HepG2 (cell line): Measurements from ENCODE around the gene CMKLR1. TPM values are rescaled to one million over a fixed set of nuclear protein-coding genes. Genes with fewer than 3 reads are reported as not detected.

Experiments
- ATAC-seq: fragments of 200-7000 bp; cut with Tn5 transposase; 3 replicates; pipeline ENCODE4 v1.9.1; 2020; ENCODE audit warnings: mild to moderate bottlenecking, moderate library complexity
- BruUV-seq: library from RNA; stranded (reverse); fragments of 400-500 nt; replicated peaks from 2 replicates; lab custom pipeline; 2021; lab: Mats Ljungman, UMichigan
- CTCF ChIA-PET: fragments of 300-600 bp; formaldehyde crosslinking; extraction: SDS; loops from one replicate; lab custom pipeline; 2021; ENCODE audit warnings: low total read pairs, inconsistent platforms, low intra/inter-chr PET ratio; lab: Yijun Ruan, JAX
- POLR2A ChIA-PET: fragments of 350-600 bp; sonication (Branson Sonifier 250); formaldehyde crosslinking; loops from one replicate; lab custom pipeline; 2020; ENCODE audit warnings: antibody characterized with exemption, inconsistent platforms; lab: Yijun Ruan, JAX
- DNase-seq: peaks from one replicate; pipeline ENCODE4 v3.0.0-alpha.2; 2015; ENCODE audit warnings: low spot score
- FAIRE-seq: peaks from 3 replicates; lab custom pipeline; 2011; peaks lifted over from hg19 to GRCh38; lab: Jason Lieb, UNC
- H2AFZ ChIP-seq: one replicate; pipeline ENCODE4 v1.6.1; 2011; ENCODE audit warnings: low read length, inconsistent platforms
- H3K27ac ChIP-seq: fragments of 300-600 bp; 3 replicates; pipeline ENCODE4 v1.8.0; 2011; ENCODE audit warnings: mixed run types, mild to moderate bottlenecking, mixed read lengths, low read length, inconsistent platforms; ENCODE audit not compliant: insufficient read depth; ENCODE audit errors: extremely low read length
- H3K27me3 ChIP-seq, 2 experiments: fragments of 200-600 bp in 1 of 2; 2 replicates in 1 of 2; 3 replicates in 1 of 2; pipeline versions ENCODE4 v1.6.0 to v1.8.0; 2011; ENCODE audit warnings: low read length in 2 of 2, mild to moderate bottlenecking in 2 of 2, moderate library complexity in 2 of 2, inconsistent platforms in 1 of 2; ENCODE audit not compliant: insufficient read depth in 2 of 2, control insufficient read depth in 1 of 2
- H3K36me3 ChIP-seq, 2 experiments: fragments of 200-600 bp in 1 of 2; replicated peaks in 1 of 2; 2 replicates in 1 of 2; 3 replicates in 1 of 2; pipeline versions ENCODE4 v1.5.1 to v1.8.0; 2011; ENCODE audit warnings: low read length in 2 of 2, inconsistent platforms in 1 of 2; ENCODE audit not compliant: insufficient read depth in 2 of 2, control insufficient read depth in 1 of 2
- H3K4me1 ChIP-seq: 2 replicates; pipeline ENCODE4 v1.5.1; 2012; ENCODE audit warnings: low read length, inconsistent platforms; ENCODE audit not compliant: insufficient read depth
- H3K4me2 ChIP-seq: 2 replicates; pipeline ENCODE4 v1.6.0; 2011; ENCODE audit warnings: low read depth, low read length, inconsistent platforms
- H3K4me3 ChIP-seq, 3 experiments: fragments of 200-600 bp in 1 of 3; sonication (generic), shearing (Covaris generic) in 1 of 3; replicated peaks in 1 of 3; 2 replicates each; pipeline ENCODE4 v1.5.1; 2011 to 2016; ENCODE audit warnings: low read length in 3 of 3, inconsistent platforms in 2 of 3, low read depth in 2 of 3, mild to moderate bottlenecking in 2 of 3, control low read depth in 1 of 3, mixed read lengths in 1 of 3; ENCODE audit not compliant: insufficient read depth in 1 of 3
- H3K79me2 ChIP-seq: one replicate; pipeline ENCODE4 v1.6.1; 2011; ENCODE audit warnings: low read length, inconsistent platforms; ENCODE audit not compliant: insufficient read depth
- H3K9ac ChIP-seq: 2 replicates; pipeline ENCODE4 v1.6.0; 2011; ENCODE audit warnings: mild to moderate bottlenecking, low read depth, low read length, inconsistent platforms; ENCODE audit not compliant: insufficient read depth
- H3K9me3 ChIP-seq: 2 replicates; pipeline ENCODE4 v1.5.1; 2012; ENCODE audit warnings: mild to moderate bottlenecking, low read length
- H4K20me1 ChIP-seq: 2 replicates; pipeline ENCODE4 v1.6.0; 2011; ENCODE audit warnings: inconsistent platforms, mild to moderate bottlenecking, low read length, moderate library complexity; ENCODE audit not compliant: insufficient read depth
- ATF1 ChIP-seq: IDR thresholded peaks from 2 replicates; pipeline ENCODE4 v1.6.1; 2016; ENCODE audit warnings: mild to moderate bottlenecking, control low read depth
- GFI1 ChIP-seq: sonication (generic); formaldehyde crosslinking; IDR thresholded peaks from 2 replicates; pipeline ENCODE4 v1.5.0; 2020; ENCODE audit warnings: missing genetic modification reagents, mild to moderate bottlenecking, borderline replicate concordance
- NR2C2 ChIP-seq: sonication (generic); formaldehyde crosslinking; IDR thresholded peaks from 2 replicates; pipeline ENCODE4 v1.4.0; 2020; ENCODE audit warnings: missing genetic modification reagents, mild to moderate bottlenecking, moderate library complexity, borderline replicate concordance
- ZNF337 ChIP-seq: sonication (generic); formaldehyde crosslinking; IDR thresholded peaks from 2 replicates; pipeline ENCODE4 v1.5.1; 2020; ENCODE audit warnings: missing genetic modification reagents, low read depth, mild to moderate bottlenecking, borderline replicate concordance
- WGBS: methylation state at CpG from one replicate; pipeline ENCODE4 v1.1.6; 2017; ENCODE audit warnings: low lambda C conversion rate; 5-methylcytosine and 5-hydroxymethylcytosine counted together
- in situ Hi-C: cut with HindIII; loops from 2 replicates; pipeline ENCODE4 v1.10.0; 2017; ENCODE audit warnings: low pct_unique_long_range_greater_than_20kb; ENCODE audit not compliant: extremely low pct_ligation_motif_present
- intact Hi-C: fragments of 100-400 bp; cut with micrococcal nuclease; formaldehyde crosslinking; loops from one replicate; pipeline ENCODE4 v1.10.0; 2022; ENCODE audit not compliant: unreplicated experiment
- polyA plus RNA-seq, 8 experiments: library from polyadenylated mRNA; depleted of rRNA in 3 of 8; stranded (reverse) in 7 of 8; unstranded in 1 of 8; fragments of >200 nt; fragmentation: Illumina TruSeq in 4 of 8; extraction: Trizol in 4 of 8; gene quantifications; 2 replicates each; pipeline versions ENCODE4 v1.2.1 to v1.2.3, GENCODE V29; 2011 to 2016; ENCODE audit warnings: low read depth in 4 of 8, missing spikeins in 1 of 8, mixed read lengths in 1 of 8; ENCODE audit not compliant: insufficient read depth in 1 of 8
- total RNA-seq, 5 experiments: library from RNA; depleted of rRNA; stranded (reverse); fragments of >200 nt; fragmentation: Illumina TruSeq; extraction: Trizol; gene quantifications; 2 replicates each; pipeline ENCODE4 v1.2.3, GENCODE V29; 2016; ENCODE audit warnings: low read depth in 1 of 5

The CMKLR1 gene
- total and polyA plus RNA-seq, 2 of the 13 experiments (the other 11 are each of a cell fraction or from before 2014, with no cell fraction given) = not detected

DNA sequence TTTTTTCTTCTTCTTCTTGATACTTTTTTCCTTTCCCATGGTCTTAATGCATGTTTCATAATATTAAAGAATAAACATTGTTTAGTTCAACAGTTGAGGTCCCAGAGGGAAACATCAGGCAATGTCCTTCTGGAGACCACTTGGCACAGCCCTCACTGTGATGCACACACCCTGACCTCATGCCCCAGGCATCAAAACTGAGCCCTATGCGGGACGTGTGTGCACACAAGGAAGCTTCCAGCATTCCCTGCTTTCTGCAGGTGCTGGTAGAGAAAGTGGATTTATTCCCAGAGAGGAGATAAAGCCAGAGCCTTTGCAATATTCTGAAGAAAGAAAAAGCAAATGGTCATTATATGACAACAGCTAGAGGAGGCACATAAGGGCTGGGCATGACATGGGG lies 16.0 kb upstream of the CMKLR1 start:
- no peaks in the 10 kb centered on the region for H4K20me1 ChIP-seq
- WGBS = 0% methylated on average over 2 of the region's 2 CpGs
- H3K9ac ChIP-seq = no peak overlapping the region
- H3K27me3 ChIP-seq = no peaks in the 10 kb centered on the region; a peak in 1 of 5 replicates
- H3K79me2 ChIP-seq = no peaks in the 10 kb centered on the region
- H3K27ac ChIP-seq = no peak overlapping the region
- no peaks in the 10 kb centered on the region for H3K36me3 ChIP-seq
- H2AFZ ChIP-seq = no peak overlapping the region
- H3K4me2 ChIP-seq = no peak overlapping the region
- ChIA-PET POLR2A (no interaction called here), CTCF (no interaction called here)
- in situ Hi-C loops = no loop called here
- DNase-seq = no peak
- H3K4me1 ChIP-seq = no peaks in the 10 kb centered on the region
- H3K9me3 ChIP-seq = no peaks in the 10 kb centered on the region
- no TSS peak for BruUV-seq
- intact Hi-C loops = no loop called here
- H3K4me3 ChIP-seq = no peak overlapping the region
- FAIRE-seq = no peak
- TF ChIP-seq GFI1 (CRISPR knock-in tag) = no peak
- TF ChIP-seq NR2C2 (CRISPR knock-in tag) = no peak
- no peak for TF ChIP-seq ATF1 (CRISPR knock-in tag)
- no peak for ATAC-seq

DNA sequence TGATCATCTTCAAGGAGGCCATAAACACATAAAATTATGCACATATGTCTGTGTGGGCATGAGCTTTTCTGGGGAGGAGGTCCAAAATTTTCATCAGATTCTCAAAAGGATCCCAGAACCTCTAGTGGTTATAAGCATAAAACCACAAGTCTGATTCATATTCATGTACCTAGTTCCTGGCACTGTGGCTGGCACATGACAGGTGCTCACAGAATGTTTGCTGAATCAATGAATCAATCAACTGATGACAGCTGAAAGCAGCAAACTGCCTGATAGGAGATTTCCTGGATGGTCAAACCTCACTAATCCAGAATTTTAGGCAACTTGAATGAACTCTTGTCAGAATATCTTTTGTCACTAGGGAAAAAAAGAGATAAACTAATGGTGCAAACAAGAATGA lies 13.5 kb upstream of the CMKLR1 start:
- no peak for TF ChIP-seq ZNF337 (CRISPR knock-in tag)
- TF ChIP-seq, all 625 proteins: peak for 0
- FAIRE-seq = no peak
- DNase-seq = no peak
- no TSS peak for BruUV-seq
- Histone ChIP-seq H4K20me1 (no peaks in the 10 kb centered on the region), H3K9ac (no peak overlapping the region), H3K9me3 (no peaks in the 10 kb centered on the region), H3K79me2 (no peaks in the 10 kb centered on the region), H3K27me3 (no peaks in the 10 kb centered on the region; a peak in 1 of 5 replicates), H3K27ac (no peak overlapping the region), H3K4me2 (no peak overlapping the region), H3K36me3 (no peaks in the 10 kb centered on the region), H3K4me1 (no peaks in the 10 kb centered on the region), H2AFZ (no peak overlapping the region), H3K4me3 (no peak overlapping the region)
- CTCF ChIA-PET = no interaction called here
- no peak for ATAC-seq
- intact Hi-C loops (no loop called here), in situ Hi-C loops (no loop called here)
- POLR2A ChIA-PET = no interaction called here
